ENCODE measurements around the gene CTNNBIP1. TPM values are rescaled to one million over a fixed set of nuclear protein-coding genes. Genes with fewer than 3 reads are reported as not detected.

CTNNBIP1 gene
- total and polyA plus RNA-seq, 2 of the 8 experiments (the other 6 are each of a cell fraction or from before 2014, with no cell fraction given): 40.9 to 46.6 TPM

GRCh38 chr1:9859281-9860014, 50.6 kb downstream of the CTNNBIP1 start:
- H3K9me3 ChIP-seq (ENCODE audit: insufficient read depth in 2 of 2, low read depth in 1 of 2, low read length in 1 of 2): no peaks in the 10 kb centered on the region
- H4K8ac ChIP-seq (ENCODE audit: extremely low read depth, insufficient read depth, low read length): no peak overlapping the region; the same call in 1 of the 2 replicates
- H3K56ac ChIP-seq (replicated peaks; ENCODE audit: insufficient read length, low read depth, low read length): no peak overlapping the region
- no peak overlapping the region; the same call in 1 of the 2 replicates for H3K18ac ChIP-seq (ENCODE audit: extremely low read depth, low read length)
- H2BK15ac ChIP-seq (ENCODE audit: low read length): no peak overlapping the region
- 81% methylated on average over 5 of the region's 5 CpGs; no CpG with 5 or more reads in 1 of the 2 experiments for WGBS, 2 experiments (ENCODE audit: extremely low coverage in 1 of 2, insufficient coverage in 1 of 2, insufficient read length in 1 of 2, insufficient replicate concordance in 2 of 2, low coverage in 1 of 2, low lambda C conversion rate in 2 of 2, missing lambda C conversion rate in 1 of 2)
- H2AFZ ChIP-seq (ENCODE audit: low read length): no peak overlapping the region
- peak overlapping the region; percentile 78 for H2BK120ac ChIP-seq (replicated peaks; ENCODE audit: low read depth, low read length)
- no peak overlapping the region for H3K4me3 ChIP-seq (ENCODE audit: extremely low read depth in 1 of 4, insufficient read depth in 2 of 4, low read depth in 3 of 4, low read length in 4 of 4)
- no peak overlapping the region; the same call in 1 of the 2 replicates for H2BK5ac ChIP-seq (ENCODE audit: low read depth, low read length)
- ChIA-PET CTCF (ENCODE audit: partially characterized antibody) (interaction anchor here (0.8 to 17.3 kb wide), 17 partner anchors 9 to 244 kb away, joined by 3 to 312 read pairs (median 6); no protein-coding TSS in a partner anchor), POLR2A (ENCODE audit: partially characterized antibody) (interaction anchor here (0.6 to 1.5 kb wide), 4 partner anchors 9 to 72 kb away, joined by 3 to 4 read pairs (median 3); no protein-coding TSS in a partner anchor)
- H3K14ac ChIP-seq (ENCODE audit: insufficient read length): no peak overlapping the region
- no peak overlapping the region; a peak in 1 of 4 replicates for H3K4me2 ChIP-seq (ENCODE audit: insufficient read depth in 1 of 2, low read depth in 2 of 2, low read length in 2 of 2)
- H3K36me3 ChIP-seq (ENCODE audit: control insufficient read depth in 2 of 4, insufficient read depth in 4 of 4, low read length in 3 of 4): peaks cover 0 to 3% (median 0%) of the 10 kb centered on the region in 4 experiments; a peak in 2 of 8 replicates
- peak overlapping the region; percentile 96 for H3K4ac ChIP-seq (replicated peaks; ENCODE audit: insufficient read length, low read depth, low read length)
- no peaks in the 10 kb centered on the region for H4K20me1 ChIP-seq (replicated peaks in 1 of 2; ENCODE audit: control insufficient read depth in 1 of 2, insufficient read depth in 2 of 2, low read length in 2 of 2)
- H3K23me2 ChIP-seq (ENCODE audit: low read depth, low read length): no peaks in the 10 kb centered on the region
- H2BK20ac ChIP-seq (ENCODE audit: low read length): peak overlapping the region; percentile 86; the same call in 1 of the 2 replicates
- no peak overlapping the region for H3K23ac ChIP-seq (ENCODE audit: insufficient read length)
- no peaks in the 10 kb centered on the region for H3K79me1 ChIP-seq (ENCODE audit: low read depth, low read length)
- no peak overlapping the region for H2AK5ac ChIP-seq (ENCODE audit: low read depth, low read length)
- DNase-seq (ENCODE audit: low read depth in 1 of 2, low spot score in 2 of 2) (no peak), FAIRE-seq (peak; percentile 28)
- no peaks in the 10 kb centered on the region for H3K79me2 ChIP-seq (ENCODE audit: control insufficient read depth in 1 of 2, insufficient read depth in 2 of 2, low read length in 2 of 2)
- no peak overlapping the region; a peak in 2 of 7 replicates for H3K9ac ChIP-seq (replicated peaks in 1 of 4; ENCODE audit: extremely low read depth in 1 of 4, low read depth in 3 of 4, low read length in 3 of 4)
- H4K91ac ChIP-seq (replicated peaks; ENCODE audit: insufficient read length, low read length): peak overlapping the region; percentile 73
- H3K4me1 ChIP-seq (replicated peaks in 1 of 4; ENCODE audit: control insufficient read depth in 3 of 4, insufficient read depth in 4 of 4, low read length in 3 of 4): peaks cover 0 to 9% (median 7%) of the 10 kb centered on the region in 4 experiments; a peak in 6 of 7 replicates
- H4K5ac ChIP-seq (ENCODE audit: insufficient read length, low read depth, low read length): peak overlapping the region; percentile 45
- no peaks in the 10 kb centered on the region for H3K27me3 ChIP-seq (replicated peaks in 1 of 4; ENCODE audit: control insufficient read depth in 3 of 4, extremely low read depth in 1 of 4, insufficient read depth in 3 of 4, low read length in 3 of 4)
- H3K27ac ChIP-seq (ENCODE audit: low read depth, low read length): peak overlapping the region; percentile 25; the same call in 1 of the 2 replicates
- 0 out of 2 replicates have a peak overlapping the region, but pooled peaks have one; percentile 5 for H2BK12ac ChIP-seq (ENCODE audit: low read depth, low read length)
- TF ChIP-seq PHF8 (conservative IDR thresholded peaks at IDR 0.05; ENCODE audit: low read depth, low read length) (no peak), CTBP2 (IDR thresholded peaks at IDR 0.05; ENCODE audit: borderline replicate concordance, insufficient read depth, insufficient read length, low read length) (no peak), E2F6 (IDR thresholded peaks at IDR 0.05) (peak; percentile 68; the same call in 1 of the 2 replicates)
